Measurements from ENCODE around the gene NUP62.
"Not testable (repeated sequence)": the region's sequence is repeated elsewhere in the genome, so short reads cannot be mapped to it uniquely, and the experiment has no call there.

The NUP62 gene

GRCh38 chr19:49958596-49958995 lies 29.3 kb upstream of the NUP62 start:
- H3K27ac ChIP-seq (ENCODE audit: low read length); H4K20me1 ChIP-seq (ENCODE audit: insufficient read depth, low read length); H3K4me1 ChIP-seq (ENCODE audit: insufficient read depth, low read length); ATAC-seq (ENCODE audit: insufficient read depth, low read depth); H3K36me3 ChIP-seq (ENCODE audit: insufficient read depth, low read length); H3K9me3 ChIP-seq (ENCODE audit: insufficient read depth, low read length, severe bottlenecking); DNase-seq; H3K79me2 ChIP-seq (ENCODE audit: insufficient read depth, low read length); H3K4me3 ChIP-seq (ENCODE audit: low read depth in 1 of 2, low read length in 2 of 2); H3K27me3 ChIP-seq (ENCODE audit: insufficient read depth, low read length, poor library complexity); H3K9ac ChIP-seq (ENCODE audit: low read depth, low read length); H2AFZ ChIP-seq (ENCODE audit: low read depth, low read length); H3K4me2 ChIP-seq (ENCODE audit: insufficient read depth, low read length): not testable (repeated sequence)

GRCh38 chr19:49958144-49958543 lies 28.8 kb upstream of the NUP62 start:
- H2AFZ ChIP-seq (ENCODE audit: low read depth, low read length); DNase-seq; H3K27ac ChIP-seq (ENCODE audit: low read length); H3K9ac ChIP-seq (ENCODE audit: low read depth, low read length); H3K4me2 ChIP-seq (ENCODE audit: insufficient read depth, low read length); H3K4me1 ChIP-seq (ENCODE audit: insufficient read depth, low read length); H3K36me3 ChIP-seq (ENCODE audit: insufficient read depth, low read length); H3K79me2 ChIP-seq (ENCODE audit: insufficient read depth, low read length); ATAC-seq (ENCODE audit: insufficient read depth, low read depth); H3K27me3 ChIP-seq (ENCODE audit: insufficient read depth, low read length, poor library complexity); H3K9me3 ChIP-seq (ENCODE audit: insufficient read depth, low read length, severe bottlenecking); H4K20me1 ChIP-seq (ENCODE audit: insufficient read depth, low read length); H3K4me3 ChIP-seq (ENCODE audit: low read depth in 1 of 2, low read length in 2 of 2): not testable (repeated sequence)

GRCh38 chr19:49957262-49957915 lies 28.1 kb upstream of the NUP62 start:
- H3K4me1 ChIP-seq (ENCODE audit: insufficient read depth, low read length): no peaks in the 10 kb centered on the region
- no peaks in the 10 kb centered on the region for H3K79me2 ChIP-seq (ENCODE audit: insufficient read depth, low read length)
- H2AFZ ChIP-seq (ENCODE audit: low read depth, low read length): no peak overlapping the region
- no peak overlapping the region for H3K9ac ChIP-seq (ENCODE audit: low read depth, low read length)
- H3K9me3 ChIP-seq (ENCODE audit: insufficient read depth, low read length, severe bottlenecking): no peaks in the 10 kb centered on the region
- DNase-seq: no peak
- H3K4me2 ChIP-seq (ENCODE audit: insufficient read depth, low read length): no peak overlapping the region
- no peak for TF ChIP-seq EZH2 (IDR thresholded peaks at IDR 0.05; ENCODE audit: borderline replicate concordance, low read depth, low read length, severe bottlenecking)
- no peaks in the 10 kb centered on the region for H4K20me1 ChIP-seq (ENCODE audit: insufficient read depth, low read length)
- no peak for ATAC-seq (ENCODE audit: insufficient read depth, low read depth)
- H3K36me3 ChIP-seq (ENCODE audit: insufficient read depth, low read length): no peaks in the 10 kb centered on the region
- no peak overlapping the region for H3K27ac ChIP-seq (ENCODE audit: low read length)
- H3K27me3 ChIP-seq (ENCODE audit: insufficient read depth, low read length, poor library complexity): peaks cover 3% of the 10 kb centered on the region
- H3K4me3 ChIP-seq (ENCODE audit: low read depth in 1 of 2, low read length in 2 of 2): no peak overlapping the region

- no peak overlapping the region for H3K4me2 ChIP-seq (ENCODE audit: insufficient read depth, low read length)
- H3K36me3 ChIP-seq (ENCODE audit: insufficient read depth, low read length): no peaks in the 10 kb centered on the region
- DNase-seq (no peak), ATAC-seq (ENCODE audit: insufficient read depth, low read depth) (no peak)
- no peaks in the 10 kb centered on the region for H3K79me2 ChIP-seq (ENCODE audit: insufficient read depth, low read length)
- TF ChIP-seq CTCF (IDR thresholded peaks at IDR 0.05; ENCODE audit: borderline replicate concordance, extremely low read depth, low read length, poor library complexity, severe bottlenecking) (no peak), EZH2 (IDR thresholded peaks at IDR 0.05; ENCODE audit: borderline replicate concordance, low read depth, low read length, severe bottlenecking) (no peak)
- H3K27ac ChIP-seq (ENCODE audit: low read length): no peak overlapping the region
- no peak overlapping the region for H3K4me3 ChIP-seq (ENCODE audit: low read depth in 1 of 2, low read length in 2 of 2)
- no peak overlapping the region for H3K9ac ChIP-seq (ENCODE audit: low read depth, low read length)
- no peaks in the 10 kb centered on the region for H3K9me3 ChIP-seq (ENCODE audit: insufficient read depth, low read length, severe bottlenecking)
- H2AFZ ChIP-seq (ENCODE audit: low read depth, low read length): no peak overlapping the region
- H4K20me1 ChIP-seq (ENCODE audit: insufficient read depth, low read length): 0 out of 2 replicates have a peak, but pooled peaks cover 2% of the 10 kb centered on the region
- peaks cover 3% of the 10 kb centered on the region for H3K27me3 ChIP-seq (ENCODE audit: insufficient read depth, low read length, poor library complexity)
- H3K4me1 ChIP-seq (ENCODE audit: insufficient read depth, low read length): no peaks in the 10 kb centered on the region
Observed at GRCh38 chr19:49956115-49956495, 26.8 kb upstream of the NUP62 start.

- Histone ChIP-seq H3K4me1 (ENCODE audit: insufficient read depth, low read length) (no peaks in the 10 kb centered on the region), H3K9ac (ENCODE audit: low read depth, low read length) (no peak overlapping the region), H3K27ac (ENCODE audit: low read length) (no peak overlapping the region), H3K4me2 (ENCODE audit: insufficient read depth, low read length) (no peak overlapping the region), H4K20me1 (ENCODE audit: insufficient read depth, low read length) (0 out of 2 replicates have a peak, but pooled peaks cover 6% of the 10 kb centered on the region), H3K27me3 (ENCODE audit: insufficient read depth, low read length, poor library complexity) (peaks cover 3% of the 10 kb centered on the region), H2AFZ (ENCODE audit: low read depth, low read length) (no peak overlapping the region), H3K9me3 (ENCODE audit: insufficient read depth, low read length, severe bottlenecking) (no peaks in the 10 kb centered on the region), H3K36me3 (ENCODE audit: insufficient read depth, low read length) (no peaks in the 10 kb centered on the region), H3K4me3 (ENCODE audit: low read depth in 1 of 2, low read length in 2 of 2) (no peak overlapping the region), H3K79me2 (ENCODE audit: insufficient read depth, low read length) (no peaks in the 10 kb centered on the region)
- ATAC-seq (ENCODE audit: insufficient read depth, low read depth) (no peak), DNase-seq (no peak)
- TF ChIP-seq CTCF (IDR thresholded peaks at IDR 0.05; ENCODE audit: borderline replicate concordance, extremely low read depth, low read length, poor library complexity, severe bottlenecking) (no peak), EZH2 (IDR thresholded peaks at IDR 0.05; ENCODE audit: borderline replicate concordance, low read depth, low read length, severe bottlenecking) (no peak)
Observed at GRCh38 chr19:49954933-49955332, 25.6 kb upstream of the NUP62 start.
